Measurements from ENCODE around the gene KCNC2. TPM values are rescaled to one million over a fixed set of nuclear protein-coding genes. Genes with fewer than 3 reads are reported as not detected.

KCNC2 gene
- total and polyA plus RNA-seq, 4 experiments from 2014 or later: not detected

DNA sequence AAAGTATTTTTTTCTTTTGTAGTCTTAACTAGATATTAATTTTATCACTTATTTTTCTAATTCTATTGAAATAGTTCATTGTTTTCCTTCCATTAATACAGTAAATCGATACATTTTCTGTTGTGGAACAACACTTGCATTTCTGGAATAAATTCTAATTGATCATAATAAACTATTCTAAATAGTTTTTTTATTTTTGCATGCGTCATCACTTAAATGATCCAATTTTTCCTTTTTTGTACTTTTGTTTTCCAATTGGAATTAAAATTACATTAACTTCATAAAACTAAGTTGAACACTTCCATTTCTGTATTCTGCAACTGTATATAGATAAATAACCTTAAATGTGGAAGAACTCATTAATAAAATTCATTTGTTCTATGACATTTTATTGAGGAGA lies 202.5 kb downstream of the KCNC2 start:
- Mint-ChIP-seq H3K36me3 (no peaks in the 10 kb centered on the region), H3K27me3 (peaks cover 0 to 3% of the 10 kb centered on the region in 2 donors), H3K4me3 (no peak overlapping the region), H3K27ac (no peak overlapping the region), H3K4me1 (peaks cover 0 to 4% (median 0%) of the 10 kb centered on the region in 4 donors), H3K9me3 (peaks cover 0 to 10% (median 3%) of the 10 kb centered on the region in 8 donors)
- ChIA-PET CTCF (ENCODE audit: partially characterized antibody) (no interaction called here), POLR2A (ENCODE audit: partially characterized antibody) (no interaction called here)
- no peak overlapping the region for H3K4me3 ChIP-seq (ENCODE audit: low read length in 2 of 2)
- intact Hi-C loops (cut with micrococcal nuclease): no loop called here
- H3K27me3 ChIP-seq (ENCODE audit: insufficient read depth, low read length): no peaks in the 10 kb centered on the region
- no peaks in the 10 kb centered on the region for H3K36me3 ChIP-seq (ENCODE audit: insufficient read depth, low read length)
- H3K27ac ChIP-seq (ENCODE audit: low read depth, low read length): no peak overlapping the region
- no peaks in the 10 kb centered on the region for H3K9me3 ChIP-seq (ENCODE audit: control insufficient read depth in 1 of 2, low read length in 2 of 2)
- H3K4me1 ChIP-seq (ENCODE audit: insufficient read depth, low read length): no peaks in the 10 kb centered on the region
- no peak for DNase-seq

DNA sequence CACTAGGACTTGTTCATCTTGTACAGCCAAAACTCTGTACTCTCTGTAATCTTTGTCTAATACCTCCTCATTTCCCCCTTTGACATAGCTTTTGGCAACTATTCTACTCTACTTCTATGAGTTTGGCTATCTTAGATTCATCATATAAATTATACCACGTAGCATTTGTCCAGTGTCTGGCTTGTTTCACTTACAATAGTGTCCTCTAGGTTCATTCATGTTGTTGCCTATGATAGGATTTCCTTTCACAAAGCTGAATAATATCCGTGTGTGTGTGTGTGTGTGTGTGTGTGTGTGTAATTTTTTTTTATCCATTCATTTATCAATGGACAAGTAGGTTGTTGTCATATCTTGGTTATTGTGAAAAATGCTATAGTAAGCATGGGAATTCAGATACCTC lies 209.5 kb downstream of the KCNC2 start:
- Histone ChIP-seq H3K27me3 (ENCODE audit: insufficient read depth, low read length) (no peaks in the 10 kb centered on the region), H3K4me3 (ENCODE audit: low read length in 2 of 2) (no peak overlapping the region), H3K9me3 (ENCODE audit: control insufficient read depth in 1 of 2, low read length in 2 of 2) (no peaks in the 10 kb centered on the region), H3K27ac (ENCODE audit: low read depth, low read length) (no peak overlapping the region), H3K36me3 (ENCODE audit: insufficient read depth, low read length) (no peaks in the 10 kb centered on the region), H3K4me1 (ENCODE audit: insufficient read depth, low read length) (peaks cover 9% of the 10 kb centered on the region)
- H3K4me1 Mint-ChIP-seq: peaks cover 8 to 15% (median 9%) of the 10 kb centered on the region in 4 donors
- ChIA-PET POLR2A (ENCODE audit: partially characterized antibody) (no interaction called here), CTCF (ENCODE audit: partially characterized antibody) (interaction anchor here (0.9 kb wide), 1 partner anchor 15 kb away, joined by 3 read pairs; no protein-coding TSS in a partner anchor)
- no peaks in the 10 kb centered on the region for H3K27me3 Mint-ChIP-seq
- peak overlapping the region; percentile 43 to 90 (median 76) for H3K4me3 Mint-ChIP-seq
- no peak for DNase-seq
- intact Hi-C loops (cut with micrococcal nuclease): no loop called here
- H3K27ac Mint-ChIP-seq: peak overlapping the region in 5 of 7 donors; percentile 11 to 68 (median 30)
- H3K9me3 Mint-ChIP-seq: peaks cover 0 to 7% (median 2%) of the 10 kb centered on the region in 8 donors
- H3K36me3 Mint-ChIP-seq: no peaks in the 10 kb centered on the region

DNA sequence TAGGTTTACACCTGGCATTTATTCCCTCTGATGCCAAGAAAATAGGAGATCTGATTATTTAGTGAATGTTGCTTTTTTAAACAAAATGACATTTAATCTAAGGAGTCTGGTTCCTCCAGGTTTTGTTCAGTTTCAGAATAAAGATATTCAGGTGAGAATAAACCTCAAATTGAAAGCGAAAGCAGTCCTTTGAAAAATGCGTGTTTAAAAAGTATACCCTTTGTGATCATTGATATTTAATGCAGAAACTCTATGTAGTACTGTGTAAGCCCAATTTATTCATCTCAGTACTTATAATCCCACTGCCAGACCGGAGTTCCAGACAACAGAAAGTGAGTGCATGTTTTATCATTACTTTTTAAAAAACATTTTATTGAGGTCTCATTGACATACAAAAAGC lies 210.2 kb downstream of the KCNC2 start:
- ChIA-PET CTCF (ENCODE audit: partially characterized antibody) (no interaction called here), POLR2A (ENCODE audit: partially characterized antibody) (no interaction called here)
- peak in 3 of 5 donors; percentile 6 for DNase-seq
- H3K9me3 Mint-ChIP-seq: peaks cover 0 to 7% (median 2%) of the 10 kb centered on the region in 8 donors
- peak overlapping the region in 5 of 7 donors; percentile 11 to 83 (median 72) for H3K27ac Mint-ChIP-seq
- intact Hi-C loops (cut with micrococcal nuclease): loop anchor here (1.0 kb wide), 1 partner anchor 52 kb away; no protein-coding TSS in a partner anchor
- no peaks in the 10 kb centered on the region for H3K36me3 ChIP-seq (ENCODE audit: insufficient read depth, low read length)
- H3K36me3 Mint-ChIP-seq: no peaks in the 10 kb centered on the region
- H3K4me3 ChIP-seq (ENCODE audit: low read length in 2 of 2): peak overlapping the region in 1 of 2 donors; percentile 37
- H3K4me1 Mint-ChIP-seq: peaks cover 8 to 15% (median 9%) of the 10 kb centered on the region in 4 donors
- peak overlapping the region; percentile 66 to 90 (median 78) for H3K4me3 Mint-ChIP-seq
- no peaks in the 10 kb centered on the region for H3K9me3 ChIP-seq (ENCODE audit: control insufficient read depth in 1 of 2, low read length in 2 of 2)
- H3K4me1 ChIP-seq (ENCODE audit: insufficient read depth, low read length): peaks cover 9% of the 10 kb centered on the region
- no peaks in the 10 kb centered on the region for H3K27me3 Mint-ChIP-seq
- H3K27ac ChIP-seq (ENCODE audit: low read depth, low read length): peak overlapping the region; percentile 9
- H3K27me3 ChIP-seq (ENCODE audit: insufficient read depth, low read length): no peaks in the 10 kb centered on the region

Other genes with a start within 250 kb of the KCNC2 start
- 1 to 10 TPM; 5.8 to 6.2 TPM for gene CAPS2, start 120.5 kb upstream of the KCNC2 start, total RNA-seq
- gene CAPS2, start 120.5 kb upstream of the KCNC2 start, polyA plus RNA-seq: 1 to 10 TPM; 1.5 to 2.4 TPM
- not detected for gene GLIPR1L1, start 124.8 kb upstream of the KCNC2 start, total RNA-seq
- not detected for gene GLIPR1L1, start 124.8 kb upstream of the KCNC2 start, polyA plus RNA-seq
- under 1 TPM; 0.47 to 0.55 TPM for gene GLIPR1L2, start 181.2 kb upstream of the KCNC2 start, total RNA-seq
- gene GLIPR1L2, start 181.2 kb upstream of the KCNC2 start, polyA plus RNA-seq: 1 to 10 TPM; 1.7 to 2.5 TPM

Data from CD4-positive, alpha-beta memory T cell (primary cell).